NCI-H146 (cell line): ENCODE results near the gene CREB3.

ENCODE experiments used
- DNase-seq: peaks from one replicate; lab custom pipeline; 2025; lab: John Stamatoyannopoulos, UW

Gene CREB3, protein sequence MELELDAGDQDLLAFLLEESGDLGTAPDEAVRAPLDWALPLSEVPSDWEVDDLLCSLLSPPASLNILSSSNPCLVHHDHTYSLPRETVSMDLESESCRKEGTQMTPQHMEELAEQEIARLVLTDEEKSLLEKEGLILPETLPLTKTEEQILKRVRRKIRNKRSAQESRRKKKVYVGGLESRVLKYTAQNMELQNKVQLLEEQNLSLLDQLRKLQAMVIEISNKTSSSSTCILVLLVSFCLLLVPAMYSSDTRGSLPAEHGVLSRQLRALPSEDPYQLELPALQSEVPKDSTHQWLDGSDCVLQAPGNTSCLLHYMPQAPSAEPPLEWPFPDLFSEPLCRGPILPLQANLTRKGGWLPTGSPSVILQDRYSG

DNA sequence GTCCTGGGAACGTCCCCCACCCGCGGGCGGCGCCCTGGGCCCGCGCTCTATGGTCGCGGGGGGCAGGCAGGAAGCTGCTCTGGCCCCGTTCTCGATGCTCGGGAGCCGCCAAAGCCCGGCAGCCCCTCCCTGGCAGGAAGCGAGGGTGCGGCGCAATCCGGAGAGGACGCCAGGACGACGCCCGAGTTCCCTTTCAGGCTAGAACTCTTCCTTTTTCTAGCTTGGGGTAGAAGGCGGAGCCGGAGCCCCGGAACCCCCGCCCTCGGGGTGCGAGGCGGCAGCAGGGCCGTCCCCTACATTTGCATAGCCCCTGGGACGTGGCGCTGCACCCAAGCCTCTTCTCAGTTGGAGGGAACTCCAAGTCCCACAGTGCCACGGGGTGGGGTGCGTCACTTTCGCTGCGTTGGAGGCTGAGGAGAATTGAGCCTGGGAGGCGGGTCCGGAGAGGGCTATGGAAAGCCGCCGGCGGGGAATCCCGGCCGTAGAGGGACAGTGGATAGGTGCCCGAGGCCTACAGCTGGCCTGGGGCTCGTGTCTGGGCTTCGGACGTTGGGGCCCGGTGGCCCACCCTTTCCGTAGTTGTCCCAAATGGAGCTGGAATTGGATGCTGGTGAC lies at the start of gene CREB3, which contains the start of gene TLN1:
TSS of gene CREB3 (plus strand) at position 482 of the 615 bp plus-strand sequence. CDS start at position 589, 107 bp downstream.
TSS of gene TLN1 (minus strand) at position 11 of the 615 bp plus-strand sequence. CDS start 6,501 bp downstream, outside the sequence.
- peak; percentile 99 for DNase-seq

DNA sequence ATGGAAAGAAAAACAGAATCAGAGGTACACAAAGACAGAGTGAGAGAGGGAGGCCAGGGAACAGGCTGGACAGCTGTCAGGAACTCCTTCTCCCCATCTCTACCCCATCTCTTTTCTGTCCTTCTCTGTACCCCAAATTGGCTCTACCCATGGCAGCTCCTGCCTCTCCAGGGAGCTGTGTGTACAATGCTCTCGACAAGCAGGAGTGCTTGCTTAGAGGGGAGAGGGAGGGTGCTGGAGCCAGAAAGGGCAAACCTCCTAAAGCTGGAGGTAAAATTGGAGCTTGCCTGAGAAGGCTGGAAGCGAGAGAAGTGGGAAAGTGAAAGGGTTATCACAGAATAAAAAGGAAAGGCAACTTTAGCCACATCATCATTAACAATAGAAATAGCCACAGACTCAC lies 49.1 kb upstream of the CREB3 start:
- DNase-seq, result no peak

DNA sequence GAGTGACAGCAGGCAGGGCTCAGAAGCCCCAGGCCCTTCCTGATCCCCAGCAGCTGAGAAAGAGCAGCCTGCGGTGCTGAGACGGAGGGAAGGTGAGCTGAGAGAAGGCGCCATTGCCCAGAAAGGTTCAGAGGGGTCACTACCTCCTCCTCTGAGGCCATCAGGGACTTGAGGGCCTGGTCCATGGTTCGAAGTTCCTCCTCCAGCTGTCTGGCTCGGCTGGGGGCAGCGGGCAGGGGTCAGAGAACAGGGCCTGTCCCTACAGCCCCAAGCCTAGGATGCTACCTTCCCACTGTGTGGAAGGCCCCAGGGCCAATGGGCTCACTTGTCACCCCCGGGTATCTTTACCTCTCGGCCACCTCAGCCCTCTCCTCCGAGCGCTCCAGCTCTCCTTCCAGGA lies 47.5 kb upstream of the CREB3 start:
- no peak for DNase-seq

DNA sequence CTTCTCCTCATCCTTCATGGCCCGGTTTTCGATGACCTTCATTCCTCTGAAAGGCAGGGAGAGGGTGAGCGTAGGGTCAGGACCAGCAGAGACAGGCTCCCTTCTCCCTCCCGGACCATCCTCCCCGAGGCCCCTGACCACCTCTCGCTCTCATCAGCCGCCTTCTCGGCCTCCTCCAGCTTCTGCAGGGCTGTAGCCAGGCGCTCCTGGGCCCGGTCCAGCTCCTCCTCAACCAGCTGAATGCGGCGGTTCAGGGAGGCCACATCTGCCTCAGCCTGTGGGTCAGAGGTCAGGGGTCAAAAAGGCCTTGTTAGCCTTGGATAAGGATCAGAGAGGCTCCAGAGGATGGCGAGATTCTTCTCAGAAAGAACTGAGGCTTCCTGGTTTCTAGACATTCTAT lies 47.0 kb upstream of the CREB3 start:
- no peak for DNase-seq

DNA sequence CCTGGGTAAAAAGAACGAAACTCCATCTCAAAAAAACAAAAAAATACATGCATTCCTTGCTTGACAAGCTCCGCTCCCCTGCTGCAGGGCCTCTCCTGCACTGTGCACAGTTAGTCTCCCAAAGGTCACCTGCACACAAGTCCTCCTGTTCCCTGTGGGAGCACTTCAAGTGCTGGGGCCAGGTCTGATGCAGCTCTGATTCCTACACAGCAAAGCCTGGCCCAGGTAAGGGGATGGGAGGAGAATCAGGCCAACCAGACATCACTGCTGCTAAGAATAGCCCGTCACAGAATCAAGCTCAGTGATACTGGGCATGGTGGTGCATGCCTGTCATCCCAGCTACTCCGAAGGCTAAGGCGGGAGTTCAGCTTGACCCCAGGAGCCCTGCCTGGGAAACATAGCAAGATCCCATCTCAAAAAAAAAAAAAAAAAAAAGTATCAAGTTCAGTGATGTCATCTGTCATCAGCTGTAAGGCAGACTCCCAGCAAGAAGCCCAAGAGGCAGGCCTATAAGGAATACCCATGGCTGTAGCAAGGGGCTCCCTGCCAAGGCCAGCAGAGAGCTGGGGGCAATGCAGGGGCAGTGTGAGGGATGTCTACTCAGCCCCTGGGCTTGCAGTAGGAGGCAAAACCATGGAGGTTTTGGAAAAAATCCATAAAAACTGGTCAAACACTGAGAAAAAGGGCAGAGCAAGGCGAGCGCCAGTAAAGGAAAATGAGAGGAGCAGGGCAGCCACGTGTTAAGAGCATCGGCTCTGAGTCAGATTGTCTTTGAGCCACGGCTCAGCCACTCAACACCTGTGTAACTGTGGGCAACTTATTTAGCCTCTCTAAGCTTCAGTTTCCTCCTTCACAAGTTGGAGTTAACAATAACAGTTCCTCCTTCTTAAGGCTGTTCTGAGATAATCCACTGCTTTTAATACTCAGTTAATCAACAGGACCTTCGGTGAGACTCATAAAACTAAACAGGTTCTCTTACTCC lies 46.0 kb upstream of the CREB3 start:
- no peak for DNase-seq

DNA sequence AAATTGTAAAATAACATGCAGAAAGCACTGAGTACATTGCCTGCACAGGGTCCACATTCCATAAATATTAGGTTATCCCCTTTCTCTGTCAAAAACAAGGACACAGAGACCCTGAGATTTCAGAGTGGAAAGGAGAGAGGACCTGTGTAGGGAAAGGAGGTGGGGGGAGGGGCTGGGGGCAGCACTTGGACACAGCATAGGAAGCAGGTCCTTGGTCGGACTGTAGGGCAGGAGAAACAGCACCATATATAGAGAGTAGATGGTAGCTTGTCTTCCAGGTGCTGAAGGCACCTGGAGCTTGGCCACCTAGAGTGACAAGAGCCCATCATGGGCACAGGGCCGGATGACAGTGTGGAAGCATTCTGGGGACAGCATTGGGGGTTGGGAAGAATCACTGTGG lies 45.2 kb upstream of the CREB3 start:
- DNase-seq, result no peak

DNA sequence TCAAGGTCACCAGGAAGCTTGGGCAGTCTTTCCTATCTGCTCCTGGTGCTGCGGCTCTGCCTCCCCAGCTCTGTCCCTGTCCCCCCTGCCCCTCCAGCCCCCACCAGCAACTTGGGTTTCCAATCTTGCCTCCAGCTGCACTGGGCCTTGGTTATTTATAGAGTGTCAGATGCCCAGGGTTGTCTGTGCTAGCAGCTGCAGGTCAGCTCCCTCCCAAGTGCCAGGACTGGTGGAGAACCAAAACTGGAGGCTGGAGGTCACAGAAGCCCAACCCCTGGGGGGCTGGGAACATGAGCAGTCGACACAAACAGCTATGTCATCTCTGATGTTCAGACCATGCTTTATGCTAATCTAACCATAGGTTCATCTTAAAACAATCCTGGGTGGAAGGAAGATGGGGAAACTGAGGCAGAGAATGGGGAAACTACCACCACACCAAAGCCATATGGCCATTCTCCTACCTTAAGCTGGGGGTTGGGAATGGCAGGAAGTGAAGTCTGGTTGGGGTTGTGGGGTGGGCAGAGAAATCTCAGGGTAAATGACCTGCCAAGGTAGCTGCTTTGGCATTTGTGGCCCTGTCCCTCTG lies 44.4 kb upstream of the CREB3 start:
- DNase-seq, result no peak

DNA sequence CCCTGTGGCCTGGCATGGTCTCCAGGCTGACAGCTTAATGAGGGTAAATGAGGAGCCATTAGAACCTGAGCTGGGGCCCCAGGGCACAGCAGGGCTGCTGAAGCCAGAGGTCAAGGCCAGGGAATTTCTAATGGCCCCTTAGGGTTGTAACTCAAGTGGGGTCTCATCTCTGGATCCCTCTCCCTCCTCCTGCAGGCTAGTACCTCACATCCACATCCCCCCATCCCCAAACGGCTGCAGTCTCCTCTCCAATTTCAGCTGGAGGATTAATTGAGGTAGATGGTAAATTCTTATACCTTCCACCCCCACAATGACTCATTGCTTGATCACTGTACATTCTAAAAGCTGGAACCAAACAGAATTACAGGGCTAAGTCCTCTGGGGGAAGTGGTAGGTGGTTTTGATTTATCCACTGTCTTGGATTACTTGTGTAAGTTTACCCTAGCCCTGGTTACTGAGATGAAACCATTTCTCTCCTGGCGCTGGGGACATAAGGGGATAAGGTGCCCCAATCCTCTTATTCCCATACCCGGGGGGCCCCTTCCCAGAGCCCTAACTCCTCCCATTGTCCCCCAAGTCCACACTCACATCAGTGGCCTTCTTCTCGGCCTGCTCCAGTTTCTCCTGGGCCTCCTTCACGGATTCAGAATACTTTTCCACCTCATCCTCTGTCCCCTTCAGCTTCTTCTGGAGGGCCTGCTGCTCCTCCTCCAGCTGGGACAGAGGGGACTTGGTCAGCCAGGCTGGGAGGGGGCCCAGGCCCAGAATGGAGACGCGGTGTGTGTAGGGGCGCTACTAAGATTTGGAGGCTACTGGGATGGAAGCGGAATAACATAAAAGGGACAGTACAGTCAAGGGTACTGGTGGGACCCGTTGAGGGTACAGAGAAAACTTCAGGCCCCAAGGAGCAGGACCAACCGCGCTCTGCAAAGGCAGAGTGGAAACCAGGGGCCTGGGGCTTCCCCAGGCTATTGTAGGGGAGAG lies 43.6 kb upstream of the CREB3 start:
- no peak for DNase-seq

DNA sequence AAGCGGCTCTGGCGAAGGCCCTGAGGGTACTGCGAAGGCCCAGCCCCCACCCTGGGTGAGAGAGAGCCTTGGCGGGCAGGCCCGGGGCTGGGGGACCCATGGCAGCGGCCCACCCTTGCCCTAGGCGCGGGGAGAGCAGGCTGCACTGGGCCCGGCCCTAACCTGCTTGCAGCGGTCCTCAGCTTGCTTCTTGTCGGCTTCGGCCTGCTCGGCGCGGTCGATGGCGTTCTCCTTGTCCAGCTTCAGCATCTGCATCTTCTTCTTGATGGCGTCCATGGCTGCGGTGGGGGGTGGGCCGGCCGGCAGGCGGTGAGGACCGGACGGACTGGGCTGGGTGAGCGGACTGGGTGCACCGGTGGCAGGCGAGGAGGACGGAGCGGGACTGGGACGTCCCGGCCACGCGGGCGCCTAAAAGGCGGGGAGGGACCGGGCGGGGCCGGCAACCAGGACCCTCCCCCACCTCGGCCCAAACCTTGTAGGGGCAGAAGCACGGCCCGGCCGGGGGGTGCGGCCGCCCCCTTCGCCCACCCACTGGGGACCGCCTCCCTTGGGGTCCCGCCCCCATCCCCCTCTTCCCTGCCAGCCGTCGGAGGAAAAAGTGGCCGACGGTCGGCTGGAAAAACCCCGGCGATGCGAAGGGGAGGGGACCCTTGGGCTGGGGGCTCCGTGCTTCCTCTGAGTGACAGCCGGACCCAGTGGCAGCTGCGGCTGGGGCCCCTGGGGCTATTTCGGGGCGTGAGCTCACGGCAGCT lies 42.7 kb upstream of the CREB3 start, which contains the start of gene TPM2:
TSS of gene TPM2 (minus strand) at position 384 of the 752 bp plus-strand sequence. CDS start at position 276, 108 bp downstream.
- DNase-seq, result peak; percentile 50

DNA sequence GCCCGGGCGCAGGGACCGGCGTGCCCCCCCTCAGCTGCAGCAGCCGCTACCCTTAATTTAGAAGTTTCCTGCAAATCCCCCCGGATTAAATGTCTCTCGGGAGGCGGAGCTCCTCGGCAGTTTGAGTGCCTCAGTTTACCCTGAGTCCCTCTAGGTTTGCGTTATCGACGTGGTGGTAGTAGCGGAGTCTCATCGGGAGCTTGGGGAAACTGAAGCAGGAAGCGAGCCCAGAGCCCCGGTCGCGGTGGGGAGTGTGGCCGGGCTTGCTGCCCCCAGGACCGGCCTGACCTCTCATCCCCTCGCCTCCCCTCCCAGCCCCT lies 42.2 kb upstream of the CREB3 start:
- DNase-seq, result peak; percentile 52

DNA sequence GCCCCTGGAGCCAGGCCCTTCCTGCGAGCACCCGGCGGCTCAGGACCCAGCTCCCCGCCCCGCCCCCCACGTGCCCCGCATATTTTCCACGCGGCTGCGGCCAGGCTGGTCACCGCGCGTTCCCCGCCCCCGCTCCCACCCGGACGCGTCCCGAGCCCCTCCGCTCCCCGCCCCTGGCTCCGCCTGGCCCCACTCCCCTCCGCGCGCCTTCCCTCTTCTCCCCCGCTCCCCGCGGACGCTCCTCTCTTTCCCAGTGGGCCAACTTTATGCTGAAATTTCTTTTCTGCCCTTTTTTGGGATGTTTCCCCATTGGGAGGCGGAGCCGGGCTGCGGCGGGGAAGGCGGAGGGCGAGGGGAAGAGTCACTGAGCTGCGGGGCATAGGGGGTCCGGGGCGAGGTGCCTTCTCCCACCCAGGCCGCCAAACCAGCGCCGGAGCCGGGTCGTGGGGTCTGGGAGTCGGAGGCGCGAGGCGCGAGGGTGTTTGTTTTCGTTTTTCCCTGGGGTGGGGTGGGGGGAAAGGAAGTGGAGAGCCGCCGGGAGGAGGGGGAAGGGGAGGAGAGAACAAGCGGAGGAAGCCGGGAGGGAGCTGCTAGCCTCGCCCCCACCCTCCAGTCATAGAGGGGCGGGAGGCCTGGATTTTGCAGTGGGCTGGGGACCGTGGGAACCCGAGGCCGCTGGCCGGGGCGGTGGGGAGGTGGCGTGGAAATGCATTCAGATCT lies 41.7 kb upstream of the CREB3 start:
- peak; percentile 68 for DNase-seq

DNA sequence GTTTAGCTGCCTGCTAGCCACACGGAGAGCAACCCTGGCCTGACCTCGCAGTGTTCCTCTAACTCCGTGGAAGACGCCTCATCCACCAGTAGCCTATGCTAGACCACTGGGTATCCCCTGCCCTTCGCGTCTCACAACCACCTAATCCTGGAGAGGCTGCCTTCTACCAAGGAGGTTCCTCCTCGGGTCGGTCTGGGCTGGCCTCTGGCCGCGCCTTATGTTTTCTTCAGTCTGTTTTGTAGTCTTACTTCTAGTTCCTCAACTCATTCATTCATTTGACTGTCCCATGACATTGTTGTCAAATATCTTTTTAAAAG lies 41.2 kb upstream of the CREB3 start:
- DNase-seq, result no peak

DNA sequence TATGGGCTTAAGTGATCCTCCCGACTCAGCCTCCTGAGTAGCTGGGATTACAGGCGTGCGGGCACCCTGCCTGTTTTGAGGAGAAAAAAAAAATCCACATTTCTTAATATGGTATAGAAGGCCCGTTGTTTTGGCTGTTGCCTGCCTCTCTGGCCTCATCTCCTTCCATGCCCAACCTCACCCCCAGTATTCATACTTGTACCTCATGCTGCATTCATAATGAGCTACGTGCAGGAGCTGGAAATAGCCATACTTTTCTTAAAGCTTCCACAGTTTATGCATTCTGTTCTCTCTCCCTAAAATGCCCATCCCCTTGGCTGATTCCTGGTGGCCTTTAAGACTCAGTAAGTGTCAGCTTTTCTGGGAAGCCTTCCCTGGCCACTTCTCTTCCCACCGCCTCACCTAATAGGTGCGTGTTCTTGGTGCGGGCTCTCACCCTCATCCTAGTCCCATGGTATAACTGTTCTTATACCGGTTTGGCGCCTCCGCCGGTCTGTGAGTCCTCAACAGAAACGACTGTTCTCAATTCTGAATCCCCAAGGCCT lies 40.6 kb upstream of the CREB3 start:
- DNase-seq, result no peak

DNA sequence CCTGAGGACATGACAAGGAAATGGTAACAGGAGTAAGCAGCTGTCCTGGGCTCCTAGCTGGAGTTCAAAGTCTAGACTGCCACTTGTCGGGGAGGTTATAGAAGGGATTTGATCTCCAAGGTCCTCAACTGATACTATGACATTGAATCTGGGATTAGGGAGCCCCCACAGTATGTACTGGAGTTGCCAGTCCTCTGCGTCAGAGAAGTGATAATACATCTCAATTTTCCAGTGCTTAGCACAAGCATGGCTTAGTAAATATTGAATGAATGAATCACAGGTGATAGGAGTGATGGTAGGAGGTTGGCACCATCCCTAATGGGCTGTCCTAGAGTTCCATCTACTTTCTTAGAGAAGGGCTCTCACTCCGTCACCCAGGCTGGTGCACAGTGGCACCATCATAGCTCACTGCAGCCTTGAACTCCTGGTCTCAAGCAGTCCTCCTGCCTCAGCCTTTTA lies 36.5 kb upstream of the CREB3 start:
- DNase-seq, result no peak

DNA sequence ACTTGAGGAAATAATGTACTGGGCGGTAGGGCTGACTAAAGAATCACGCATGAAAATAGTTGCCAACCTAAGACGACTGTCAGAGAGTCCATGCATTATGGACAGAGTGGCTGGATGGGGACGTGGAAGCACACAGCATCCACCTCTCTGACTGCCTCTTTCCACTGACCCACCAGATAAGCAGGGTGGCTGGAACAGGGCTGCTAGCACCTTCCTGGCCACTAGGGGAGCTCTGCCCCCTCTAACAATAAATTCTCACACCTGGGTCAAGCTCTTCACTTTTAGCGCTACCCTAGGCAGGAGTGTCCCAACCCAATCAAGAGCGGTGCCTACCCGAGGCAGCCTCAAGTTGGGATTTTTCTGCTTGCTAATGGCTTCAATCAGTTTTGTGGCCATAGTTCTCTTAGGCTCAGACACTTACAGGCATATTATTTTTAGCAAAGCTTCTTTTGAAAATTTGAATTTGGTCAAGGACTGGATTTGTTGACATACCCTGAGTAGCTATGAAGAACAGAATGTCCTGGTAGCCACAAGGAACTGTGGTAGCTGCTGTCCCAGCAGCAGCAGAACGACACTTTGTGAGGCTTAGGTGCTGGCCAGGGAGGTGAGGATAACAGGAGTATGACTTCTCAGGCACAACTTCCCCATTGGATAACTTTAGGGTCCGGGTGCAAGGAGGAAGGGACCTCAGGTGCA lies 35.8 kb upstream of the CREB3 start:
- peak; percentile 57 for DNase-seq

DNA sequence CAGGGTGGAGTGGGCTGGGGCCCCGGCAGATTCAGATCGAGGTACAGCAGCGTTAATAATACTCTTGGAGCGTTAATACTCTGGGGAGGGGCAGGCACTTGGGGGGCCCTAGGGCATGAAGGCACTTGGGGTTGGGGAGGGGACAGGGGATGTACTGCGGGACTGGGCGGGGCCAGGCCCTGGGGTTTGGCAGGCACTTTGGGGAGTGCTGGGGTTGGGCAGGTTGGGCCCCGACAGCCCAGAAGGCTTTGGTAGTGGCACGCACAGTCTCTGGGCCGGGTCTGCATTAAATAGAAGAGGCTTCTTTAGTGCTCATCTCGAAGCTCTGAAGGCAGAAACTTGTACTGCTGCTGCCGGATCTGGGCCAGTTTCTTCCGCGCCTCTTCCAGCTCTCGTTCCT lies 35.0 kb upstream of the CREB3 start:
- DNase-seq, result no peak

DNA sequence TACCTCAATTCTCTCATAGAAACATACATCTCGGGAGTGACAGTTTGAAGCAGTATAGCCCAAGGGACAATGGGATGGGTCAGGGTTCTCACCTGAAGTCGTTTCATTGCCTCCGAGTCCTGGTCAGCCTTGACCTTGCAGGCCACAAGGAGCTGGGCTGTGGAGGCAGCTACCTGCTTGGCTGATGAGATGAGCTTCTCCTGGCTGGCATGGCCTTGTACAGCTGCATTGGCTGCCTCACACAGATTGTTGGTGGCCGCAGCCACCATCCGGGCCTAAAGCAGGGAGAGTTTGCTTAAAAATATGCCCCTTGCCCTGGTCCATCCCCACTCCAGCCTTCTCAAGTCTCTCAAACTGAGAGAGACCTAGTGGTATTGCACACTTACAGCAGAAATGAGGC lies 34.2 kb upstream of the CREB3 start:
- DNase-seq, result no peak

DNA sequence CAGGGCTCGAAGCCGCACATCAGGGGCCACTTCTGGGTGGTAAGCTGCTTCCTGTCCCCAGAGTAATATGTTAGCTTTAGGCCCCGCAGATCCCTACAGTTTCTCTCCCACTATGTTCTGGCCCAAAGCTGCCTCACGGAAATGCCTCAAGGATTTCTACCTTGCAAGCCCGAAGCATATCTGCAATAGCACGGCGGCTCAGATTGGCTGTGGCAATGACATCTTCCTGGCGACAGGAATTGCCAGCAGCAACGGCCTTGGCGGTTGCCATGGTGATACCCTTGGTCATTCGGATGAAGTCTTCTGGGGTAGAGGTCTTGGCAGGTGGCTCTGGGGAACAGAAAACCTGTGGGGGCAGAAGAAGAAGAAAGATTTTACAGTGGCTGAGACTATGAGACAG lies 32.4 kb upstream of the CREB3 start:
- DNase-seq, result no peak

DNA sequence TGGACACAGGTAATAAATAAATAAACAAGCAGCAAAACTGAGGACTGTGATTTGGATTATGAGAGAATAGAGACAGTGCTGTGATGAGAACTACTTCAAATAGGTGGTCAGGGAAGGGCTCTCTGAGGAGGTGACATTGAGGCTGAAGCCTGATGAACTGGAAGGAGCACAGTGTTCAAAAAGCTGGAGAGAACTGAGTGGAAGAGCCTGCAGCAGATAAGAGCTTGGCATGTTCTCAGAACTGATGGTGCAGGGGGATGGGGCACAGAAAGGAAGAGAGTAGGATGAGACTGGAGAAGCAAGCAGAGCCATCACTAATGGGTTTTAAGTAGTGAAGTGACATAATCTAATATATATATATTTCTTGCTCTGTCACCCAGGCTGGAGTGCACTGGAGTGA lies 31.5 kb upstream of the CREB3 start:
- no peak for DNase-seq
